Panc1 (cell line): ENCODE measurements around the gene ERBB2. TPM values are rescaled to one million over a fixed set of nuclear protein-coding genes. Genes with fewer than 3 reads are reported as not detected.

Experiments
- ATAC-seq: fragments of 200-7000 bp; cut with Tn5 transposase; 2 replicates; pipeline ENCODE4 v1.9.1; 2020; ENCODE audit warnings: mild to moderate bottlenecking, moderate library complexity
- BruUV-seq: library from RNA; stranded (reverse); fragments of 400-500 nt; replicated peaks from 2 replicates; lab custom pipeline; 2021; lab: Mats Ljungman, UMichigan
- CTCF ChIA-PET: fragments of 300-600 bp; sonication (Branson Sonifier 250); formaldehyde crosslinking; loops from one replicate; lab custom pipeline; 2022; ENCODE audit warnings: antibody characterized with exemption; lab: Charles Lee
- POLR2A ChIA-PET: fragments of 300-600 bp; sonication (Branson Sonifier 250); formaldehyde crosslinking; loops from one replicate; lab custom pipeline; 2022; ENCODE audit warnings: antibody characterized with exemption; lab: Charles Lee
- DNase-seq: peaks from one replicate; pipeline ENCODE4 v3.0.0-alpha.2; 2010; ENCODE audit warnings: low read depth, low spot score
- H3K27ac ChIP-seq: 2 replicates; pipeline ENCODE4 v1.5.1; 2011; ENCODE audit warnings: mild to moderate bottlenecking, low read length, inconsistent platforms
- H3K27me3 ChIP-seq: fragments of 200-500 bp; sonication (Bioruptor generic); 2 replicates; pipeline ENCODE4 v1.6.0; 2014; ENCODE audit warnings: low read length, inconsistent platforms; ENCODE audit not compliant: control insufficient read depth, insufficient read depth
- H3K36me3 ChIP-seq: fragments of 200-500 bp; sonication (Bioruptor generic); 2 replicates; pipeline ENCODE4 v1.5.1; 2014; ENCODE audit warnings: inconsistent platforms, mild to moderate bottlenecking, low read length, moderate library complexity; ENCODE audit not compliant: control insufficient read depth, insufficient read depth
- H3K4me1 ChIP-seq: 2 replicates; pipeline ENCODE4 v1.5.1; 2011; ENCODE audit warnings: inconsistent platforms, mild to moderate bottlenecking, low read length, moderate library complexity; ENCODE audit not compliant: control insufficient read depth, insufficient read depth
- H3K4me3 ChIP-seq, 2 experiments: 2 replicates each; pipeline ENCODE4 v1.5.1; 2011 to 2012; ENCODE audit warnings: low read depth in 2 of 2, low read length in 2 of 2, mild to moderate bottlenecking in 2 of 2, inconsistent platforms in 1 of 2, moderate library complexity in 1 of 2
- H3K9me3 ChIP-seq: fragments of 200-500 bp; sonication (Bioruptor generic); 2 replicates; pipeline ENCODE4 v1.5.1; 2014; ENCODE audit warnings: low read depth, mild to moderate bottlenecking, inconsistent platforms, low read length, moderate library complexity; ENCODE audit not compliant: control insufficient read depth, insufficient read depth
- CTCF ChIP-seq: fragments of 450-650 bp; IDR thresholded peaks from 2 replicates; pipeline ENCODE4 v1.5.1; 2017; ENCODE audit warnings: mild to moderate bottlenecking
- POLR2AphosphoS5 ChIP-seq: IDR thresholded peaks from 2 replicates; pipeline ENCODE4 v1.6.1; 2012; ENCODE audit warnings: mild to moderate bottlenecking, low read depth, low read length, moderate library complexity
- SIN3A ChIP-seq: IDR thresholded peaks from 2 replicates; pipeline ENCODE4 v1.6.1; 2012; ENCODE audit warnings: low read depth, mild to moderate bottlenecking, low read length, moderate library complexity, borderline replicate concordance; ENCODE audit not compliant: insufficient read depth
- TCF7L2 ChIP-seq: IDR thresholded peaks from 2 replicates; pipeline ENCODE4 v1.6.1; 2011; ENCODE audit warnings: mild to moderate bottlenecking, low read depth, low read length, inconsistent platforms
- in situ Hi-C: cut with HindIII; loops from 2 replicates; pipeline ENCODE4 v1.10.0; 2016; ENCODE audit warnings: low sequenced_read_pairs, low pct_unique_long_range_greater_than_20kb
- intact Hi-C: fragments of 100-400 bp; cut with micrococcal nuclease; formaldehyde crosslinking; loops from one replicate; pipeline ENCODE4 v1.10.0; 2022; ENCODE audit not compliant: unreplicated experiment
- total RNA-seq: library from RNA; stranded (reverse); gene quantifications from one replicate; pipeline ENCODE4 v1.2.1, GENCODE V29; 2021; ENCODE audit not compliant: unreplicated experiment
- TF ChIP-seq, protein P1 (sequence below), 2 experiments: IDR thresholded peaks; 2 replicates each; pipeline ENCODE4 v1.6.1; 2011 to 2012; ENCODE audit warnings: low read depth in 2 of 2, control low read depth in 1 of 2, low read length in 1 of 2, mild to moderate bottlenecking in 1 of 2, moderate library complexity in 1 of 2; ENCODE audit not compliant: insufficient read depth in 1 of 2

Gene ERBB2
- total RNA-seq, 1 experiment from 2014 or later, result 68.6 TPM

- Histone ChIP-seq H3K4me1 (no peaks in the 10 kb centered on the region), H3K27ac (no peak overlapping the region), H3K36me3 (no peaks in the 10 kb centered on the region), H3K27me3 (no peaks in the 10 kb centered on the region), H3K9me3 (no peaks in the 10 kb centered on the region), H3K4me3 (no peak overlapping the region)
- TF ChIP-seq POLR2AphosphoS5 (no peak), CTCF (no peak), SIN3A (no peak)
- TF ChIP-seq, protein P1, sequence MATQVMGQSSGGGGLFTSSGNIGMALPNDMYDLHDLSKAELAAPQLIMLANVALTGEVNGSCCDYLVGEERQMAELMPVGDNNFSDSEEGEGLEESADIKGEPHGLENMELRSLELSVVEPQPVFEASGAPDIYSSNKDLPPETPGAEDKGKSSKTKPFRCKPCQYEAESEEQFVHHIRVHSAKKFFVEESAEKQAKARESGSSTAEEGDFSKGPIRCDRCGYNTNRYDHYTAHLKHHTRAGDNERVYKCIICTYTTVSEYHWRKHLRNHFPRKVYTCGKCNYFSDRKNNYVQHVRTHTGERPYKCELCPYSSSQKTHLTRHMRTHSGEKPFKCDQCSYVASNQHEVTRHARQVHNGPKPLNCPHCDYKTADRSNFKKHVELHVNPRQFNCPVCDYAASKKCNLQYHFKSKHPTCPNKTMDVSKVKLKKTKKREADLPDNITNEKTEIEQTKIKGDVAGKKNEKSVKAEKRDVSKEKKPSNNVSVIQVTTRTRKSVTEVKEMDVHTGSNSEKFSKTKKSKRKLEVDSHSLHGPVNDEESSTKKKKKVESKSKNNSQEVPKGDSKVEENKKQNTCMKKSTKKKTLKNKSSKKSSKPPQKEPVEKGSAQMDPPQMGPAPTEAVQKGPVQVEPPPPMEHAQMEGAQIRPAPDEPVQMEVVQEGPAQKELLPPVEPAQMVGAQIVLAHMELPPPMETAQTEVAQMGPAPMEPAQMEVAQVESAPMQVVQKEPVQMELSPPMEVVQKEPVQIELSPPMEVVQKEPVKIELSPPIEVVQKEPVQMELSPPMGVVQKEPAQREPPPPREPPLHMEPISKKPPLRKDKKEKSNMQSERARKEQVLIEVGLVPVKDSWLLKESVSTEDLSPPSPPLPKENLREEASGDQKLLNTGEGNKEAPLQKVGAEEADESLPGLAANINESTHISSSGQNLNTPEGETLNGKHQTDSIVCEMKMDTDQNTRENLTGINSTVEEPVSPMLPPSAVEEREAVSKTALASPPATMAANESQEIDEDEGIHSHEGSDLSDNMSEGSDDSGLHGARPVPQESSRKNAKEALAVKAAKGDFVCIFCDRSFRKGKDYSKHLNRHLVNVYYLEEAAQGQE (IDR thresholded peaks at IDR 0.05; ENCODE audit: insufficient read depth in 1 of 2, low read depth in 2 of 2, low read length in 1 of 2), result no peak
- POLR2A ChIA-PET, result no interaction called here
- intact Hi-C loops, result no loop called here
- no peak for ATAC-seq
- in situ Hi-C loops, result no loop called here
- CTCF ChIA-PET, result no interaction called here
- DNase-seq, result no peak
- BruUV-seq, result no TSS peak
Observed at GRCh38 chr17:39717660-39718059, 17.8 kb downstream of the ERBB2 start.

GRCh38 chr17:39719563-39720355 lies 19.9 kb downstream of the ERBB2 start:
- no peak for ATAC-seq
- ChIA-PET POLR2A (no interaction called here), CTCF (no interaction called here)
- Histone ChIP-seq H3K27ac (no peak overlapping the region), H3K4me3 (no peak overlapping the region), H3K4me1 (no peaks in the 10 kb centered on the region), H3K9me3 (no peaks in the 10 kb centered on the region), H3K36me3 (no peaks in the 10 kb centered on the region), H3K27me3 (no peaks in the 10 kb centered on the region)
- in situ Hi-C loops (no loop called here), intact Hi-C loops (no loop called here)
- no TSS peak for BruUV-seq
- TF ChIP-seq TCF7L2, result no peak
- TF ChIP-seq CTCF, result no peak
- no peak for DNase-seq
